GM19025 (cell line): ENCODE results near the gene KLF2.
"Not testable (repeated sequence)": the region's sequence is repeated elsewhere in the genome, so short reads cannot be mapped to it uniquely, and the experiment has no call there.

Experiments
- ATAC-seq: cut with Tn5 transposase; IDR thresholded peaks from one replicate; pipeline ENCODE4 v1.9.1; 2021; ENCODE audit warnings: mild to moderate bottlenecking, low read depth, moderate library complexity; ENCODE audit not compliant: unreplicated experiment

The KLF2 gene

GRCh38 chr19:16335226-16335625 lies 10.6 kb downstream of the KLF2 start:
- no peak for ATAC-seq

GRCh38 chr19:16336571-16336970 lies 11.9 kb downstream of the KLF2 start:
- no peak for ATAC-seq

- no peak for ATAC-seq
These were observed 13.3 kb downstream of the KLF2 start for GRCh38 chr19:16337809-16338469.

GRCh38 chr19:16338470-16339360 lies 14.1 kb downstream of the KLF2 start:
- ATAC-seq, result no peak

- ATAC-seq, result no peak
These were observed 14.7 kb downstream of the KLF2 start for GRCh38 chr19:16339361-16339725.

GRCh38 chr19:16340092-16340491 lies 15.5 kb downstream of the KLF2 start:
- ATAC-seq, result no peak

GRCh38 chr19:16340654-16341053 lies 16.0 kb downstream of the KLF2 start:
- no peak for ATAC-seq

GRCh38 chr19:16342002-16342715 lies 17.5 kb downstream of the KLF2 start:
- peak; percentile 43 for ATAC-seq

- ATAC-seq, result no peak
These were observed 18.5 kb downstream of the KLF2 start for GRCh38 chr19:16343156-16343555.

GRCh38 chr19:16345457-16345856 lies 20.8 kb downstream of the KLF2 start:
- ATAC-seq, result no peak

- not testable (repeated sequence) for ATAC-seq
These were observed 22.5 kb downstream of the KLF2 start for GRCh38 chr19:16347099-16347498.

GRCh38 chr19:16347706-16348105 lies 23.1 kb downstream of the KLF2 start:
- ATAC-seq, result no peak

GRCh38 chr19:16349551-16350152 lies 25.0 kb downstream of the KLF2 start:
- ATAC-seq, result no peak

- no peak for ATAC-seq
These were observed 26.6 kb downstream of the KLF2 start for GRCh38 chr19:16351133-16351809.

- ATAC-seq, result no peak
These were observed 30.8 kb downstream of the KLF2 start for GRCh38 chr19:16355293-16356043.

GRCh38 chr19:16358456-16358855 lies 33.8 kb downstream of the KLF2 start:
- no peak for ATAC-seq

- ATAC-seq, result no peak
These were observed 34.4 kb downstream of the KLF2 start for GRCh38 chr19:16359074-16359473.

- no peak for ATAC-seq
These were observed 35.3 kb downstream of the KLF2 start for GRCh38 chr19:16359964-16360363.

GRCh38 chr19:16360738-16361137 lies 36.1 kb downstream of the KLF2 start:
- no peak for ATAC-seq

- ATAC-seq, result no peak
These were observed 36.6 kb downstream of the KLF2 start for GRCh38 chr19:16361254-16361653.
